Uterus (tissue), 4 donors: ENCODE data around the gene PKD1. TPM values are rescaled to one million over a fixed set of nuclear protein-coding genes. Genes with fewer than 3 reads are reported as not detected.
"Not testable (repeated sequence)": the region's sequence is repeated elsewhere in the genome, so short reads cannot be mapped to it uniquely, and the experiment has no call there.

ENCODE experiments used
- DNase-seq, 2 donors: peaks; one replicate each; pipeline ENCODE4 v3.0.0-alpha.2; 2019 to 2020
- H3K27ac ChIP-seq, 2 donors: fragments of 200-600 bp; sonication (generic); 1 replicate in 1 of 2; 2 replicates in 1 of 2; pipeline ENCODE4 v1.5.1; 2016 to 2018
- H3K27me3 ChIP-seq, 2 donors: fragments of 200-600 bp; sonication (generic); one replicate each; pipeline ENCODE4 v1.5.1; 2018 to 2019; ENCODE audit warnings: control low read depth in 1 of 2
- H3K36me3 ChIP-seq, 2 donors: fragments of 200-600 bp; sonication (generic); one replicate each; pipeline ENCODE4 v1.5.1; 2019; ENCODE audit warnings: control low read depth in 1 of 2
- H3K4me1 ChIP-seq, 2 donors: fragments of 200-600 bp; sonication (generic); one replicate each; pipeline ENCODE4 v1.5.1; 2018 to 2019; ENCODE audit warnings: control low read depth in 1 of 2
- H3K4me3 ChIP-seq, 2 donors: fragments of 200-600 bp; sonication (generic); 1 replicate in 1 of 2; 2 replicates in 1 of 2; pipeline ENCODE4 v1.5.1; 2018 to 2019; ENCODE audit warnings: mild to moderate bottlenecking in 1 of 2
- H3K9me3 ChIP-seq, 2 donors: fragments of 200-600 bp; sonication (generic); one replicate each; pipeline ENCODE4 v1.5.1; 2019; ENCODE audit warnings: control low read depth in 1 of 2
- POLR2A ChIP-seq, 2 donors: fragments of 450-650 bp; IDR thresholded peaks; one replicate each; pipeline ENCODE4 v1.6.1; 2016; ENCODE audit warnings: antibody characterized with exemption in 2 of 2, mild to moderate bottlenecking in 1 of 2, moderate library complexity in 1 of 2
- intact Hi-C: fragments of 100-400 bp; cut with DNase I; formaldehyde crosslinking; loops from one replicate; pipeline ENCODE4 v1.15.1; 2023; ENCODE audit warnings: low total_unique reads
- total RNA-seq, 4 donors: library from RNA; depleted of rRNA in 3 of 4; stranded (reverse); fragments of >200 nt in 3 of 4; gene quantifications; one replicate each; pipeline versions ENCODE4 v1.1.0 to v1.2.4, GENCODE V29; 2014 to 2023
- TF ChIP-seq, protein P1 (sequence below), 4 experiments: fragments of 200-600 bp in 2 of 4; fragments of 450-650 bp in 2 of 4; sonication (generic) in 2 of 4; IDR thresholded peaks; one replicate each; pipeline ENCODE4 v1.5.1; 2016 to 2019; ENCODE audit warnings: antibody characterized with exemption in 4 of 4, mild to moderate bottlenecking in 2 of 4, moderate library complexity in 1 of 4
- donor health status: DM: yes; HTN: yes; CAD: no.

The PKD1 gene
- total RNA-seq, 4 donors from 2014 or later, result 149 to 383 (median 197) TPM

DNA sequence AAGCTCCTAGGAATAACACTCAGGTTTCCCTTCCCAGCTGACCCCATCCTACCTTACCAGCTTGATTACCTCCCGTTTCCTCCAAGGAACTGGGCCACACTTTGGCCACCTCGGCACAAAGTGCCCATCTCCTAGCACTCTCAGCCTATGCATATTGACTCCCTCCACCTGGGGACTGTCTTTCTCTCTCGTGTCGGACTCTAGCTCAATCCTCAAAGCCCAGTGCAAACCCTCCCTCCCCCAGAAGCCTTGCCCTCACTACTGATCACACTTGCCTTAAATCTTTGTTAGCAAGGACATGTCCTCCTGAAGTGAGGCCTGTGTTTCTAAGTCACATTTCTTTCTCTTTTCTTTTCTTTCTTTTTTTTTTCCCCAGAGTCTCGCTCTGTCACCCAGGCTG lies 10.1 kb upstream of the PKD1 start:
- no peaks in the 10 kb centered on the region for H3K9me3 ChIP-seq
- no peaks in the 10 kb centered on the region for H3K36me3 ChIP-seq
- no peaks in the 10 kb centered on the region for H3K27me3 ChIP-seq
- H3K4me1 ChIP-seq, result peaks cover 4 to 23% of the 10 kb centered on the region in 2 donors
- DNase-seq, result no peak
- no peak for TF ChIP-seq POLR2A (IDR thresholded peaks at IDR 0.05)
- TF ChIP-seq, protein P1, sequence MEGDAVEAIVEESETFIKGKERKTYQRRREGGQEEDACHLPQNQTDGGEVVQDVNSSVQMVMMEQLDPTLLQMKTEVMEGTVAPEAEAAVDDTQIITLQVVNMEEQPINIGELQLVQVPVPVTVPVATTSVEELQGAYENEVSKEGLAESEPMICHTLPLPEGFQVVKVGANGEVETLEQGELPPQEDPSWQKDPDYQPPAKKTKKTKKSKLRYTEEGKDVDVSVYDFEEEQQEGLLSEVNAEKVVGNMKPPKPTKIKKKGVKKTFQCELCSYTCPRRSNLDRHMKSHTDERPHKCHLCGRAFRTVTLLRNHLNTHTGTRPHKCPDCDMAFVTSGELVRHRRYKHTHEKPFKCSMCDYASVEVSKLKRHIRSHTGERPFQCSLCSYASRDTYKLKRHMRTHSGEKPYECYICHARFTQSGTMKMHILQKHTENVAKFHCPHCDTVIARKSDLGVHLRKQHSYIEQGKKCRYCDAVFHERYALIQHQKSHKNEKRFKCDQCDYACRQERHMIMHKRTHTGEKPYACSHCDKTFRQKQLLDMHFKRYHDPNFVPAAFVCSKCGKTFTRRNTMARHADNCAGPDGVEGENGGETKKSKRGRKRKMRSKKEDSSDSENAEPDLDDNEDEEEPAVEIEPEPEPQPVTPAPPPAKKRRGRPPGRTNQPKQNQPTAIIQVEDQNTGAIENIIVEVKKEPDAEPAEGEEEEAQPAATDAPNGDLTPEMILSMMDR (IDR thresholded peaks at IDR 0.05), result no peak
- intact Hi-C loops, result no loop called here
- H3K27ac ChIP-seq, result no peak overlapping the region
- no peak overlapping the region for H3K4me3 ChIP-seq

DNA sequence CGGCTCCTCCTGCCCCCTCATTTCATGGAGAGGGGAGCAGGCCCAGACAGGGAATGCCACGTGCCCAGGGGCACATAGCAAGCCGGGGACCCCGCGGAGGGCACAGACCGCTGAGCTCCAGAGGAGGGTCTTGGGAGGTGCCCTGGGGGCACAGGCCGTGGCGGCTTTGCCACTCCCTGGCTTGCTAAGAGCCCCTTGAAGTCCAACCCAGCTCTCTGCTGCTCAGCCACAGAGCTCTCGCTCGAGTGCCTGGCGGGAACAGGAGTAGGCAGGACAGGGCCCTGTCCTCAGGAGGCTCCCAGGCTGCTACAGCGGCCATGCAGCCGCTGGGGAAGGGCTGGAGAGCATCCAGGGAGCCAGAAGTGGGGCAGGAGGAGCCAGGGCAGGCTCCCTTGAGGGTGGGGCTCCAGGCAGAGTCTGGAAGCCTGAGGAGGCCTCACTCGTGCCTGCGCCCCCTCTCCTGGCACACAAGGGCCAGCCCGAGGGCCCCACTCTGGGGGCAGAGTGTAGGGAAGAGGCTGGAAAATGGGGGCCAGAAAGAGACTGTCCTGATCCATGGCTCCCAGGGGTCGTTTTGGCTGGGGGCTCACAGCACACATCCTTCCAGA lies 8.3 kb upstream of the PKD1 start:
- Histone ChIP-seq H3K36me3 (no peaks in the 10 kb centered on the region), H3K4me3 (no peak overlapping the region), H3K27me3 (no peaks in the 10 kb centered on the region), H3K4me1 (peaks cover 6 to 11% of the 10 kb centered on the region in 2 donors), H3K27ac (no peak overlapping the region), H3K9me3 (no peaks in the 10 kb centered on the region)
- intact Hi-C loops, result loop anchor here (5.0 kb wide), 1 partner anchor 122 kb away; no protein-coding TSS in a partner anchor
- no peak for DNase-seq
- TF ChIP-seq POLR2A (IDR thresholded peaks at IDR 0.05), result no peak
- TF ChIP-seq, protein P1 (IDR thresholded peaks at IDR 0.05), result no peak

GRCh38 chr16:2142942-2143877 lies 7.5 kb upstream of the PKD1 start:
- no peak overlapping the region for H3K27ac ChIP-seq
- H3K4me1 ChIP-seq, result peaks cover 3 to 5% of the 10 kb centered on the region in 2 donors
- H3K9me3 ChIP-seq, result no peaks in the 10 kb centered on the region
- H3K36me3 ChIP-seq, result no peaks in the 10 kb centered on the region
- no peak for TF ChIP-seq POLR2A (IDR thresholded peaks at IDR 0.05)
- TF ChIP-seq, protein P1 (IDR thresholded peaks at IDR 0.05), result no peak
- intact Hi-C loops, result loop anchor here (5.0 kb wide), 1 partner anchor 121 kb away; no protein-coding TSS in a partner anchor
- no peaks in the 10 kb centered on the region for H3K27me3 ChIP-seq
- no peak overlapping the region for H3K4me3 ChIP-seq
- DNase-seq, result no peak

GRCh38 chr16:2135071-2135470 lies 627 bp downstream of the PKD1 start:
- H3K27me3 ChIP-seq, H3K9me3 ChIP-seq, intact Hi-C loops, H3K36me3 ChIP-seq, H3K4me1 ChIP-seq: not testable (repeated sequence)
- DNase-seq, result peak in 1 of 2 donors; percentile 67
- Histone ChIP-seq H3K27ac (peak overlapping the region; percentile 80 to 83), H3K4me3 (peak overlapping the region; percentile 34 to 84)

DNA sequence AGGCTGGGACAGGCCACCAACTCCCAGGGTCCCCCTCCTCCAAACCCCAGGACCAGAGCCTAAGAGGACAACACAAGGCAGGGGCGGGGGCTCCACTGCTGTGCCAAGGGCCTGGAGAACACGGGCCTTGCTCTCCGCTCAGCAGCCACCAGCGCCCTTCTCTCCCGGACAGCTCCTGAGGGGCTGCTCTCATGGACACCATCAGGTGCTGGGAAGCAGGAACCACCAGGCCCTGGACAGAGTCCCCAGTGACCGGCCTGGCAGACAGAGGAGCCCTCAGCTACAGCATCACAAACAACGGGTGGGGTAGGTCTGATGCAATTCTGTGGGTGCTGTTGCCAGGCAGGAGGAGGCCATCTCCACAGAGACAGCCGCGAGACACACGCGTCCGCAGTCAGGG lies 1.9 kb downstream of the PKD1 start:
- H3K9me3 ChIP-seq, H3K27me3 ChIP-seq, DNase-seq, H3K36me3 ChIP-seq, H3K4me1 ChIP-seq, intact Hi-C loops: not testable (repeated sequence)
- H3K27ac ChIP-seq, result peak overlapping the region; percentile 36 to 71
- H3K4me3 ChIP-seq, result peak overlapping the region in 1 of 2 donors; percentile 15

- H3K4me3 ChIP-seq, result peak overlapping the region in 1 of 2 donors; percentile 16
- peak overlapping the region; percentile 60 to 70 for H3K27ac ChIP-seq
- H3K9me3 ChIP-seq, H3K36me3 ChIP-seq, H3K27me3 ChIP-seq, DNase-seq, intact Hi-C loops: not testable (repeated sequence)
- H3K4me1 ChIP-seq, result peaks cover 0 to 31% of the 10 kb centered on the region in 2 donors
Measured at GRCh38 chr16:2129890-2130447, 5.7 kb downstream of the PKD1 start.

DNA sequence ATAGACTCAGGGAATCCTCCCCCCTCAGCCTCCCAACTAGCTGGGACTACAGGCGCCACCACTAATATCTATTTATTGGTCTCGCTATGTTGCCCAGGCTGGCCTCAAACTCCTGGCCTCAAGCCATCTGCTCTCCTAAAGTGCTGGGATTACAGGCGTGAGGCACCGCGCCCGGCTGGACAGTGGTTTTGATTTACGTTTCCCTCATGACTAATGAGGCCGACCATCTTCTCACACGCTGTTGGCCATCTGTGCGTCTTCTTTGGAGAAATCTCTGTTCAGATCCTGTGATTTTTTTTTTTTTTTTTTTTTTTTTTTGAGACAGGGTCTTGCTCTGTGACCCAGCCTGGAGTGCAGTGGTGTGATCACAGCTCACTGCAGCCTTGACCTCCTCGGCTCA lies 6.4 kb downstream of the PKD1 start:
- H3K4me3 ChIP-seq, H3K27me3 ChIP-seq, intact Hi-C loops, H3K36me3 ChIP-seq, H3K9me3 ChIP-seq: not testable (repeated sequence)
- Histone ChIP-seq H3K27ac (peak overlapping the region; percentile 60 to 80), H3K4me1 (peaks cover 0 to 33% of the 10 kb centered on the region in 2 donors)
- peak; percentile 73 to 78 for DNase-seq

- peak overlapping the region in 1 of 2 donors; percentile 1 for H3K4me3 ChIP-seq
- H3K27ac ChIP-seq, result peak overlapping the region; percentile 98
Measured at GRCh38 chr16:2127630-2128280, 7.9 kb downstream of the PKD1 start.

GRCh38 chr16:2126928-2127556 lies 8.7 kb downstream of the PKD1 start:
- H3K27me3 ChIP-seq, H3K9me3 ChIP-seq, H3K36me3 ChIP-seq, intact Hi-C loops: not testable (repeated sequence)
- Histone ChIP-seq H3K4me3 (peak overlapping the region in 1 of 2 donors; percentile 1), H3K27ac (peak overlapping the region; percentile 98), H3K4me1 (peaks cover 0 to 50% of the 10 kb centered on the region in 2 donors)
- DNase-seq, result peak; percentile 56 to 59

More at GRCh38 chr16:2127630-2128280, 7.9 kb downstream of the PKD1 start:
- H3K27me3 ChIP-seq, H3K36me3 ChIP-seq, intact Hi-C loops, H3K9me3 ChIP-seq: not testable (repeated sequence)
- DNase-seq, result peak; percentile 68 to 73
- H3K4me1 ChIP-seq, result peaks cover 0 to 44% of the 10 kb centered on the region in 2 donors
